GM18951 (cell line): ENCODE measurements around the gene MYMK.
"Not testable (repeated sequence)": the region's sequence is repeated elsewhere in the genome, so short reads cannot be mapped to it uniquely, and the experiment has no call there.

Experiments
- POLR2A ChIP-seq: IDR thresholded peaks from 4 replicates; pipeline ENCODE4 v1.6.1; 2011; ENCODE audit warnings: mild to moderate bottlenecking; ENCODE audit not compliant: insufficient read length, insufficient read depth; ENCODE audit errors: extremely low read depth
- in situ Hi-C: fragments of 300-500 bp; cut with MboI; formaldehyde crosslinking; loops from one replicate; pipeline ENCODE4 v1.12.0; 2022; ENCODE audit warnings: low sequenced_read_pairs, mixed read lengths, inconsistent platforms; ENCODE audit not compliant: unreplicated experiment

Gene MYMK, protein sequence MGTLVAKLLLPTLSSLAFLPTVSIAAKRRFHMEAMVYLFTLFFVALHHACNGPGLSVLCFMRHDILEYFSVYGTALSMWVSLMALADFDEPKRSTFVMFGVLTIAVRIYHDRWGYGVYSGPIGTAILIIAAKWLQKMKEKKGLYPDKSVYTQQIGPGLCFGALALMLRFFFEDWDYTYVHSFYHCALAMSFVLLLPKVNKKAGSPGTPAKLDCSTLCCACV

DNA sequence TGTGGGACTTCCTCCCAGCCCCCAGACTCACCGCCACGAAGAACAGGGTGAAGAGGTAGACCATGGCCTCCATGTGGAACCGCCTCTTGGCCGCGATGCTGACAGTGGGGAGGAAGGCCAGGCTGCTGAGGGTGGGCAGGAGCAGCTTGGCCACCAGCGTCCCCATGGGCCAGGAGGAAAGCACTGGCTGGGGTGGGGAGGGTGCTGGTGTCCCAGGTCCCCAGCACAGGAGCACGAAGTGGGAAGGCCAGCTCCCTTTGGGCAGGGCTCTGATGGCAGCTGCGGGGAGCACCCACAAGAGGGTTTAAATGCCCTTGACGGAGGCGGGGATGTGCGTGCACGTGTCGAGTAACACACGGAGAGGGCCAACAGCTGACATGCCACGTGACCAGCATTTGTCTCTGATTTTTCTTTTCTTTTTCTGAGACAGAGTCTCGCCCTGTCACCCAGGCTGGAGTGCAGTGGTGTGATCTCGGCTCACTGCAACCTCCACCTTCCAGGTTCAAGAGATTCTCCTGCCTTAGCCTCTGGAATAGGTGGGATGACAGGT, at the start of gene MYMK:
MYMK (minus strand) TSS at position 281 of the 550 bp plus-strand sequence; CDS start at position 166, 115 bp downstream.
- TF ChIP-seq POLR2A, result no peak
- in situ Hi-C loops, result no loop called here

DNA sequence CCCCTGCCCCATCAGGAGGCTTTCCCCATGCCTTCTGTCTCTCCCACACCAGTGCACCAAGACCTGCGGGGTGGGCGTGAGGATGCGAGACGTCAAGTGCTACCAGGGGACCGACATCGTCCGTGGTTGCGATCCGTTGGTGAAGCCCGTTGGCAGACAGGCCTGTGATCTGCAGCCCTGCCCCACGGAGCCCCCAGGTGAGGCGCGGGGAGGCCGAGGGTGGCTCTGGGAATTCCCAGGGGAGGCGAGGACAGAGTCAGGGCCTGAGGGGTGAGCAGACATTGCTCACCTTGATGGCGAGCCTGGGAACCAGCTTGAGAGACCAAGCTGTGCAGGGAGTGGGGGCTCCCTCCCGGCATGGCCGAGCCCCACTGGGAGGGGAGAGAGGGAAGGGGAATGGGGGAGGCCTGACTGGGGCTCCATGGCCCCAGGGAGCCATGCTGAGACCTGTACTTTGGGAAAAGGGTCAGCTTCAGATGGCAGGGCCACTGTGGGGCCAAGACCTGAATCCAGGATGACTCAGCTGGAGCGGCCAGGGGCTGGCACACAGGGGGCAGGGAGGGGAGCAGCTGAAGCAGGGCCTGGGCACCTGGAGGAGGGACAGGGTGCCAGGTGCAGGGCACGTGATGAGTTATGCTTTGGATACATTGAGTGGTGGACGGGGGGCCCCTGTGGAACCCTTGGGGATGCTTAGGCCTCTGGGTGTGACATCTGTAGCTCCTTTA, 49.2 kb upstream of the MYMK start:
- in situ Hi-C loops, result no loop called here
- no peak for TF ChIP-seq POLR2A

DNA sequence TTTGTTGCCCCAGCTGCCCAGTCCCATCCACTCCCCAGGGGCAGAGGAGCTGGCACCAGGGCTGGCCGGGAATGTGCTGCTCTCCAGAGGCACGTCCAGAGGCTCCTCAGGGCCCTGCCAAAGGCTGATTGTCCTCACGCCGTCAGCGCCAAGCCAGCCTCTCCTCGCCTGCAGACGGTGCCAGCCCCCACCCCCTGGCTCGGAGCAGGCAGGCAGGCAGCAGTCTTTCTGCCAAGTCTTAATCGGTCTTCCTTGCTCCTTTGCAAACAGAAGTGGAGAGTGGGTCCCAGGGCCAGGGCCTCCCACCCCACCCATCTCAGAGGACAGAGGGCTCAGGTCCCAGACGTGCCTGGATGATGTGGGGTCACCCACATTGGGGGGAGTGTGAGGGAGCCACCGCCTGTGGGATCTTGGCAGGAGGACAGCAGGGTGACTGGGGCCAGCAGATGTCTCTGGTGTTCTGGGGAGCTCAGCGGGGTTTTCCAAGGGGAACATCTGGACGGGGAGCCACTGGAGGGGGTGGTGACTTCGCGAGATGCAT, 48.1 kb upstream of the MYMK start:
- in situ Hi-C loops, result no loop called here
- no peak for TF ChIP-seq POLR2A

DNA sequence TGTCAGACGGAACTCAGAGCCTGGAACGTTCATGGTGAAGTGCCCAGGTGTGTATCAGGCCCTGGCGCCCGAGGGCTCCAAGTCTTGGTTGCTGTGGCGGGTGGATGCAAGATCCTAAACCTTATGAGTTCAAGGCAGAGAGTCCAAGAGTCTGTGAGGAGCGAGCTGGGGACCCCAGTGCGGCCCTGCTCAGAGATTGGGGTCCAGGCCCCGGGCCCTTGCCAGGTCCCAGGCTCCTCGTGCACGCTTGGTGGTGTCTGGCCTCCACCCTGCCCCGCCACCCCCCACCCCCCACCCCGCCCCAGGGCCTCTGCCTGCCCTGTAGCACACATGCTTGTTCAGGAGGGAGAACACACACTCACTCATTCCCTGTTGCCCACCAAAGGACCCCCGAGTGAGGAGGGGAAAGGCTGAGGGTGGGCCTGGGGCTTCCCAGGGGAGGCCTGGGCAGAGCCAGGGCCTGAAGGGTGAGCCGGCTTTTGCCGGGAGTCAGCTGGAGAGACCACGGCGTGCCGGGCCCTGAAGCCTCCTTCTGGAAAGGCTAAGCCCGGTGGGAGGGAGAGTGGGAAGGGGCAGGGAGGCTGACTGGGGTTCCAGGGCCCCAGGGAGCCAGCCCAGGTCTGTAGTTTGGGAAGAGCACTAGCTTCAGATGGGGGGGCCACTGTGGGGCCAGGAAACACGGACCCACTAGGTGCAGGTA, 47.3 kb upstream of the MYMK start:
- TF ChIP-seq POLR2A, result no peak
- in situ Hi-C loops, result no loop called here

DNA sequence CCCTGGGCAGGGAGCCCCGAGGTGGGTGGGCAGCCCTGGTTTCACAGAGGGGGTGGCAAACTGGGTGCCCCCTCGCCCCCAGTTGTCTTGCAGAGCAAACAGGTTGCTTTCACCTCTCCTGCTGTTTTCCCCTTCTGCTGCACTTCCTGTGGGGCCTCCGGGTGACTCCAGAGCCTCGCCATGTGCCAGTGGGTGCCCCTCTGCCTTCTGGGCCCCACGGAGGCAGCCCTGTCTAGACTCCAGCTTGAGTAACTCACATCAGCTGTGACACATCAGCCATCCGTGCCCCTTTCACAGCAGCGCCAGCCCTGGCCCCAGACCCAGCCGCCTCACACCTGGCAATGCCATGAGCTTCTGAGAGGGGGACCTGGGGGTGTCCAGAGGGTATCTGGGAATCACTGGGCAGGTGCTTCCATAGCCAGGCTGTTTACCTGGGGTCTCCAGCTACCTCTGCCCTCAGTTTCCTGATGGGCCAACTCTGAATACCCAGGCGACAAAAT, 46.7 kb upstream of the MYMK start:
- TF ChIP-seq POLR2A, result no peak
- in situ Hi-C loops, result no loop called here

DNA sequence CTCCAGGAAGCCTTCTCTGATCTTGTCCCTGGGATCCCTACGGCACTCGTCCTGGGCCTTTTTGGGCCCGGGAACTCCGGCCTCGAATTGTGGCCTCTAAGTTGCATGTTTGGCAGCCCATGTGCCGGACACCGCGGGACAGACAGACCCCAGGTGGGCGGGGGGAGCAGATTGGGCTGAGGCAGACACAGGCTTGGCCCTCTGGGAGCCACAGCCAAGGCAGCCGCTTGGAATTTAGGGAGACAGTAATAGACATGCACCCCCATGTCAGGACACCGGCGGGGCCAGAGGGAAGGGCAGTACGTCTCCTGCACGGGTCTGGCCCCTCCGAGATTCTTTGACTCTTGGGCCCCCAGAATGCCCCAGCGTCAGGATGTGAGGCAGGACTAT, 45.9 kb upstream of the MYMK start:
- in situ Hi-C loops, result no loop called here
- no peak for TF ChIP-seq POLR2A

DNA sequence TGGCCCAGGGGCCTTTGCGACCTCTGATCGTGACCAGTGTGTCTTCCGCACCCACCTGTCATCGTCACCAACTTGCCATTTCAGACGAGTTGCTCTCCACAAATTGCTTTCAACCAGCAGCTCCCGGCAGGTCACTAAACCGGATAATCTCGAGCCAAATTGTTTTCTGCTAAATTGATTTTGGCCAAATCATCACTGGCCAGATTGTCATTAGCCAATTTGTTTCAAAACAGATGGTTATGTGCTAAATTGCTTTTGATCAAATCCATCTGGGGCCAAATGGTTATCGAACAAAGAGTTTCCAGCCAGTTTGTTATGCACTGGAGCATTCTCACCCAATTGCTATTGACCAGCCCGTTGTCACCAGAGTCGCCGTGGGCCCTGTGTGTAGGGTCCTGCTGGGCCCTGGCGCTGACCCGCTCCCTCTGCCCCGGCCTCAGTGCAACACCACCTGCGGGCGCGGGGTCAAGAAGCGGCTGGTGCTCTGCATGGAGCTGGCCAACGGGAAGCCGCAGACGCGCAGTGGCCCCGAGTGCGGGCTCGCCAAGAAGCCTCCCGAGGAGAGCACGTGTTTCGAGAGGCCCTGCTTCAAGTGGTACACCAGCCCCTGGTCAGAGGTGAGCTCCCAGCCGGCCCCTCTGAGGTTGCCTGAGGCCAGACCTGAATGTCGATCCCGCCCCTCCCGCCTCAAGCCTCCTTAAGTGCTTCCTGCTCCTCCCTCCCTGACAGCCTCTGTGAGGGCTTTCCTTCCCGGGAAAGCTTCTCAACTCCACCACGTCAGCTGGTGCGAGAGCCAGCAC, 45.3 kb upstream of the MYMK start:
- in situ Hi-C loops, result no loop called here
- no peak for TF ChIP-seq POLR2A

DNA sequence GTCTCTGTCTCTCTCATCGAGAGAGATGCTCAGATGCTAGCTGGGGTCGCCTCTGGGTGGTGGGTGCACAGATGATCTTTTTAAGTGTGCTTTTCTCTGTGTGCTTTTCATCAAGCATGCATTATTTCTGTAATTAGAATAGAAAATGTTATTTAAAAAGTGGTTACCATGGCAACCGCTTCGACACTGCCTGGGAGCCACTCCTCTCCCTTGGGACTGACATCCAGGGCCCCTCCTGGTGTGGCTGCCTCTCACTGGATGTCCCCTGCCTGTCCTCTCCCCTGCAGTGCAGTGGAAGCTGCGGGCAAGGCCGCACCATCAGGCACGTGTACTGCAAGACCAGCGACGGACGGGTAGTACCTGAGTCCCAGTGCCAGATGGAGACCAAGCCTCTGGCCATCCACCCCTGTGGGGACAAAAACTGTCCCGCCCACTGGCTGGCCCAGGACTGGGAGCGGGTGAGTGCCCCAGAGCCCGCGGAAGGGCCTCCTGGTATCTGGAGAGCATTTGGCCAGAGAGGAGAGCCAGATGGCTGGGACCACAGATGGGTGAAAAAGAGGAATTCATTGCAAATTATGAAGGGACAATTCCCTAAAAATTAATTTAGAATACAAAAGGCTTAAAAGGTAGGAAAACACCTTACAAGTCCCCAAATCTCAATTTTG, 44.5 kb upstream of the MYMK start:
- in situ Hi-C loops, result no loop called here
- no peak for TF ChIP-seq POLR2A

DNA sequence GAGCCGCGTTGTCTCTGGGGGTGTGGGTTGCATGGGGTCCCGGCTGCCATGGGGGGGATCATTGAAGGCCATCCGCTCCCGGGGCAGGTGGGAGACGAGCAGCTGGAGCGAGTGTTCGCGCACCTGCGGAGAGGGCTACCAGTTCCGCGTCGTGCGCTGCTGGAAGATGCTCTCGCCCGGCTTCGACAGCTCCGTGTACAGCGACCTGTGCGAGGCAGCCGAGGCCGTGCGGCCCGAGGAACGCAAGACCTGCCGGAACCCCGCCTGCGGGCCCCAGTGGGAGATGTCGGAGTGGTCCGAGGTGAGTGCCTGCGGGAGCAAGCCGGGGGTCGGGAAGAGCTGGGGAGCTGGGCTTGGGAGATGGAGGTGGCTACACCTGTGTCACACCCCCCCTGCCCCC, 43.4 kb upstream of the MYMK start:
- no peak for TF ChIP-seq POLR2A
- in situ Hi-C loops, result no loop called here

DNA sequence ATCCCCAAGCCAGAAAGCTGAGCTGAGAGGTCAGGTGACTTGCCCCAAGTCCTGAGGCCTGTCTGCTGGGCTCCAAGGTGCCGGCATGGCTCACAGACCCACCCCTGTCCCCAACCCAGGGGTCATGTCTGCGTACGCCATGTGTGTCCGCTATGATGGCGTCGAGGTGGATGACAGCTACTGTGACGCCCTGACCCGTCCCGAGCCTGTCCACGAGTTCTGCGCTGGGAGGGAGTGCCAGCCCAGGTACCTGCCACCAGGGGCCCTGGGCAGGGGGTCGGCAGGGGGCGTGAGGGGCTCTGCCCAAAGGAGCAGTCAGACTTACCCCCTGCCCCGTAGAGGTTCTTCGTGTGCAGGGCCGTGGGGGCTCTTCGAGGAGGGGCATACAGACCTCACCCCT, 42.1 kb upstream of the MYMK start:
- in situ Hi-C loops, result no loop called here

DNA sequence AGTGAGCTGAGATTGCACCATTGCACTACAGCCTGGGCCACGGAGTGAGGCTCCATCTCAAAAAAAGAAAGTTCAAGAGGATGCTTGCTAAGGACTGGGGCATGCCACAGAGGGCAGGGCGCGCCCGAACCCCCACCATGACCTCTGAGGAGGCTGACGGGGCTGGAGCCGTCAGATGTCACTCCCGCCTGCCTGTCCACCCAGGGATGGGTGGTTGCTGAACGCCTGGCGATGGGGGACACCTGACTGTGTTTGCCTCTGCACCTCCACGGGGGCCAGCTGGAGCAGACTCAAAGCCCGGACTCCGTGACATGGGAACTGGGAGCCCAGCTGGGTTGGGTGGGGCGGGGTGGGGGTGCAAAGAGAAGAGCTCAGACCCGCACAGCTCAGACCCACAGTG, 41.6 kb upstream of the MYMK start:
- TF ChIP-seq POLR2A, result no peak
- in situ Hi-C loops, result no loop called here

More for the DNA sequence above, 42.1 kb upstream of the MYMK start:
- TF ChIP-seq POLR2A, result no peak

DNA sequence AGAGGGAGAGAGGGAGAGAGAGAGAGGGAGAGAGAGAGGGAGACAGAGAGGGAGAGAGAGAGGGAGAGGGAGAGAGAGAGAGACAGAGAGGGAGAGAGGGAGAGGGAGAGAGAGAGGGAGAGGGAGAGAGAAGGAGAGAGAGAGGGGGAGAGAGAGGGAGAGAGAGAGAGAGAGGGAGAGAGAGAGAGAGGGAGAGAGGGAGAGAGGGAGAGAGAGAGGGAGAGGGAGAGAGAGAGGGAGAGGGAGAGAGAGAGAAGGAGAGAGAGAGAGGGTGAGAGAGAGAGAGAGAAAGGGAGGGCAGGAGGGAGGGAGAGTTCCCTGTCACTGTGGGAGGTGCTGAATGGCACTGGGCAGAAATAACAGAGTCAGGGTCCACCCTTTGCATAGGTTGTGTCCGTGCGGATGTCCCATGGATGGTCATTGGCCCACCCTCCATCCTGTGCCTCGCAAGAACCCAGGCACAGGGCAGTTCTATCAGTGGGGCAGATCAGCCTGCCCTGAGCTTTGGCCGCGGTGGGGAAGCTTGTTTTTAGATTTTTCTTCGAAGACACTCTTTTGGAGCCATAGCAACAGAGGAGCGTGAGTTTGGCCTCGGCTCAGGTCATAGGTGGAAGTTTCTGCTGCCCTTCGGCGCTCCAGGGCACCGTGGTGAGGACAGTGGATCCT, 39.8 kb upstream of the MYMK start:
- in situ Hi-C loops, result no loop called here
- TF ChIP-seq POLR2A, result no peak

DNA sequence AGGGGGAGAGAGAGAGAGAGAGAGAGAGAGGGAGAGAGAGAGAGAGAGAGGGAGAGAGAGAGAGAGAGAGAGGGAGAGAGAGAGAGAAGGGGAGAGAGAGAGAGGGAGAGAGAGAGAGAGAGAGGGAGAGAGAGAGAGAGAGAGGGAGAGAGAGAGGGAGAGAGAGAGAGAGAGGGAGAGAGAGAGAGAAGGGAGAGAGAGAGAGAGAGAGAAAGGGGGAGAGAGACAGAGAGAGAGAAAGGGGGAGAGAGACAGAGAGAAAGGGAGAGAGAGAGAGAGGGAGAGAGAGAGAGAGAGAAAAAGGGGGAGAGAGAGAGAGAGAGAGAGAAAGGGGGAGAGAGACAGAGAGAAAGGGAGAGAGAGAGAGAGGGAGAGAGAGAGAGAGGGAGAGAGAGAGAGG, 39.1 kb upstream of the MYMK start:
- in situ Hi-C loops, result not testable (repeated sequence)
